HUES64 (cell line): Measurements from ENCODE around the gene USE1. TPM values are rescaled to one million over a fixed set of nuclear protein-coding genes. Genes with fewer than 3 reads are reported as not detected.

Experiments
- H3K27ac ChIP-seq: 2 replicates; pipeline ENCODE4 v1.7.0; 2013; ENCODE audit warnings: low read depth, low read length, inconsistent platforms
- H3K27me3 ChIP-seq: 2 replicates; pipeline ENCODE4 v1.6.1; 2013; ENCODE audit warnings: mild to moderate bottlenecking, low read length; ENCODE audit not compliant: insufficient read depth
- H3K36me3 ChIP-seq: 2 replicates; pipeline ENCODE4 v1.6.1; 2013; ENCODE audit warnings: mild to moderate bottlenecking, low read length; ENCODE audit not compliant: insufficient read depth
- H3K4me1 ChIP-seq: 2 replicates; pipeline ENCODE4 v1.6.1; 2013; ENCODE audit warnings: mild to moderate bottlenecking, low read length, moderate library complexity; ENCODE audit not compliant: insufficient read depth
- H3K4me3 ChIP-seq: 2 replicates; pipeline ENCODE4 v1.5.1; 2013; ENCODE audit warnings: mild to moderate bottlenecking, low read length, moderate library complexity
- H3K9ac ChIP-seq: 2 replicates; pipeline ENCODE4 v1.6.1; 2013; ENCODE audit warnings: mild to moderate bottlenecking, low read depth, low read length
- H3K9me3 ChIP-seq: 2 replicates; pipeline ENCODE4 v1.6.1; 2013; ENCODE audit warnings: low read depth, low read length; ENCODE audit not compliant: insufficient read depth
- WGBS: fragments of 150-250, 120-280 bp; methylation state at CpG from one replicate; pipeline ENCODE4 v1.1.7; 2013; ENCODE audit warnings: missing lambda C conversion rate; 5-methylcytosine and 5-hydroxymethylcytosine counted together
- polyA plus RNA-seq, 2 experiments: library from polyadenylated mRNA; stranded (reverse); fragments of 50-300 nt; gene quantifications; one replicate each; pipeline ENCODE4 v1.2.3, GENCODE V29; 2013

The USE1 gene
- polyA plus RNA-seq (2013, experiment 1 of 2): 10.1 TPM
- polyA plus RNA-seq (2013, experiment 2 of 2): 9.7 TPM

GRCh38 chr19:17215127-17215971 is at the start of gene USE1:
Gene USE1, plus strand, starts transcription at chr19:17215357. Its CDS starts 49 bp downstream, at chr19:17215406.
- H3K4me3 ChIP-seq: peak within 1 kb of the TSS; percentile 86
- no peaks in the 10 kb centered on the region for H3K9me3 ChIP-seq
- H3K36me3 ChIP-seq: peaks cover 30% of the 10 kb centered on the region
- peak within 1 kb of the TSS; percentile 97 for H3K27ac ChIP-seq
- H3K9ac ChIP-seq: peak within 1 kb of the TSS; percentile 97
- H3K4me1 ChIP-seq: no peaks in the 10 kb centered on the region; the same call in 1 of the 2 replicates
- H3K27me3 ChIP-seq: no peaks in the 10 kb centered on the region
- 3% methylated on average over 56 of the region's 56 CpGs for WGBS

- Histone ChIP-seq H3K4me3 (no peak overlapping the region), H3K9ac (no peak overlapping the region), H3K36me3 (peaks cover 85% of the 10 kb centered on the region), H3K9me3 (peaks cover 6% of the 10 kb centered on the region), H3K27me3 (no peaks in the 10 kb centered on the region), H3K27ac (no peak overlapping the region), H3K4me1 (no peaks in the 10 kb centered on the region)
- WGBS: 93% methylated on average over 5 of the region's 5 CpGs
Measured at GRCh38 chr19:17165715-17166114, 49.4 kb upstream of the USE1 start.

GRCh38 chr19:17170538-17171297 is 44.4 kb upstream of the USE1 start:
- Histone ChIP-seq H3K4me3 (no peak overlapping the region), H3K36me3 (peaks cover 83% of the 10 kb centered on the region), H3K9ac (no peak overlapping the region), H3K27ac (no peak overlapping the region), H3K9me3 (no peaks in the 10 kb centered on the region), H3K4me1 (no peaks in the 10 kb centered on the region), H3K27me3 (no peaks in the 10 kb centered on the region)
- WGBS: 96% methylated on average over 13 of the region's 13 CpGs

- H3K9me3 ChIP-seq: no peaks in the 10 kb centered on the region
- H3K27ac ChIP-seq: no peak overlapping the region
- H3K27me3 ChIP-seq: no peaks in the 10 kb centered on the region
- H3K4me1 ChIP-seq: no peaks in the 10 kb centered on the region
- 95% methylated on average over 8 of the region's 8 CpGs for WGBS
- H3K36me3 ChIP-seq: peaks cover 77% of the 10 kb centered on the region
- no peak overlapping the region for H3K4me3 ChIP-seq
- H3K9ac ChIP-seq: no peak overlapping the region
Measured at GRCh38 chr19:17171874-17172273, 43.3 kb upstream of the USE1 start.

DNA sequence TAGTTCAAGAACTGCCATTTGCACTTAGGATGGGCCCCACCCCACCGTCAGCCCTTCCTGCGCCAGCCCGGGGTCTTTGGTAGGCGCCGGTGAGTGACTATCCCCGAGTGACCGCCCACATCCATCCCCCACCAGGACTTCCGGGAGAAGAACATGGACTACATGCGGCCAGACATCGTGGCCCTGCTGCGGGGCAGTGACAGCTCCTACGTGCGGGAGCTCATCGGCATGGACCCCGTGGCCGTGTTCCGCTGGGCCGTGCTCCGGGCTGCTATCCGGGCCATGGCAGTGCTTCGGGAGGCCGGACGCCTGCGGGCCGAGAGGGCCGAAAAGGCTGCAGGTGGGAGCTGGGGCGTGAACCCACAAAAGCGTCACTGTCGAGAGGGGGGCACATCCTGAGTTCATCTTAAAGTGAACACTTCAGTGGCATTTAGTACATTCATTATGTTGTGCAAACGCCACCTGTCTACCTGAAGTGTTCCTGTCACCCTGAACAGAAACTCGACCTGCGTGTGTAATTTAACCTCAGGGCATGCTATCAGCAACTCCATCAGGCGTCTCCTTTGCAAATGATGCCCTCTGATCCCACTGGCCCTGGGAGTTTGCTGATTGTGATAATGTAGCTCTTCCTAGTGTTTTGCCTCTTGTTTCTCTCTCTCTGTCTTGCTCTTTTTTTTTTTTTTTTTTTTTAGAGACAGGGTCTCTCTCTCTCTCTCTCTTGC is 42.4 kb upstream of the USE1 start:
- Histone ChIP-seq H3K27ac (no peak overlapping the region), H3K4me3 (no peak overlapping the region), H3K9ac (no peak overlapping the region), H3K27me3 (no peaks in the 10 kb centered on the region), H3K9me3 (no peaks in the 10 kb centered on the region), H3K36me3 (peaks cover 72% of the 10 kb centered on the region), H3K4me1 (no peaks in the 10 kb centered on the region)
- WGBS: 89% methylated on average over 33 of the region's 33 CpGs

- Histone ChIP-seq H3K4me1 (0 out of 2 replicates have a peak, but pooled peaks cover 3% of the 10 kb centered on the region), H3K27ac (no peak overlapping the region), H3K4me3 (no peak overlapping the region), H3K27me3 (no peaks in the 10 kb centered on the region), H3K9me3 (no peaks in the 10 kb centered on the region), H3K9ac (no peak overlapping the region), H3K36me3 (peaks cover 35% of the 10 kb centered on the region)
- 94% methylated on average over 10 of the region's 10 CpGs for WGBS
Measured at GRCh38 chr19:17178291-17178690, 36.9 kb upstream of the USE1 start.

DNA sequence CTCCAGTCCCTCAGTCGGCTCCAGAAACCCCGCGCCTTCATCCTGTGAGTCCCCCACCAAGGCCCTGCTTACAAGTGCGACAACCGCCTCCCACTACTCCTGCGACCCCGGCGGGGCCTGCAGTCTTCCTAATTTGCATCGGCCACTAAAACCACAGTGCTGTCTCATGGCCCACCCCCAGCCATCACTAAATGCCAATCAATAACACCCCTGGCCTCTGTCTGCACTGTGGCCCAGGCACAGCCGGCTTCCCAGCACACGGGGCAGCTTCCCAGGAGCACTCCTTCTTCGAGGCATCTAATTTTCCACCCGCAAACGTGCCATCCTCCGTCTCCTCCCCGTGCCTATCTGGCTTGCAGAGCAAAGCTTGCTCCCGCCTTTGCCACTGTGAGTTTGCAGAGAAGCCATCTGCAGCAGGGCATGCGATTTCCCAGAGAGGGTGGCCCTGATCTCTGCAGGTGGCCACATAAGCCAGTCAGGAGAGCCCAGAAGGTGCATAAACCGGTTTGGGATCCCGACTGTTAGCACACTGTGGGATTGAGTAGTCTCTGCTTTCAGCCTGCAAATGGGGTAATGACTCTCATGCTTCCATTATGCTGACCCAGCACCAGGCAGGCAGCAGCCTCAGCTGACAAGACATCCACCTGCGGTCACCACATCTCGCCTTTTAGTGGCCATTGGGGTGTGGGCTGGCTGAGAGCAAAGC is 34.0 kb upstream of the USE1 start:
- 57% methylated on average over 22 of the region's 22 CpGs for WGBS
- peak overlapping the region; percentile 14; the same call in 1 of the 2 replicates for H3K27ac ChIP-seq
- no peak overlapping the region for H3K9ac ChIP-seq
- no peaks in the 10 kb centered on the region for H3K27me3 ChIP-seq
- 0 out of 2 replicates have a peak, but pooled peaks cover 3% of the 10 kb centered on the region for H3K4me1 ChIP-seq
- H3K4me3 ChIP-seq: no peak overlapping the region
- peaks cover 30% of the 10 kb centered on the region for H3K36me3 ChIP-seq
- H3K9me3 ChIP-seq: no peaks in the 10 kb centered on the region

DNA sequence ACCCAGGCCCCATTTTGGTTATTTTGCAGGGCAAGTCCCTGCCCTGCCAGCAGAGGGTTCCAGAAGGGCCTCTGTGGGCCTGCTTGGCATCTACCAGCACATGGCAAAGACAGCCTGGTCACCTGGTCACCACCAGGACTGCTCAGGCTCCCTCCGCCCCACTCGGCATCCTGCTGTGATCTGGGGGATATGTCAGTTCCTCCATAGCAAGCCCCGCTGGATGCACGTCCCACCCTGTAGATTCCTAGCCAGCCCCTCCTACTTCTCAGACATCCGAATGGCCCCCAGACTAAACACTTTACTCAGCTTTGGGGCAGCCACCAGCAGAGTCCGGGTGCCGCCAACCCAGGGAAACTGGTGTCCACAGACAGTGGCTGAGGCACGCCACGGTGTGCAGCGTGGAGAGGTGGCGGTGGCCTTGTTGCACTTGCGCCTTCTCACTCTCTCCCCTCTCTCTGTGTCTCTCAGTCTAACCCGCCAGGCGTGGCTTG is 31.8 kb upstream of the USE1 start:
- 95% methylated on average over 14 of the region's 14 CpGs for WGBS
- H3K9me3 ChIP-seq: no peaks in the 10 kb centered on the region
- no peak overlapping the region for H3K9ac ChIP-seq
- H3K4me3 ChIP-seq: no peak overlapping the region
- peaks cover 34% of the 10 kb centered on the region for H3K36me3 ChIP-seq
- 0 out of 2 replicates have a peak, but pooled peaks cover 3% of the 10 kb centered on the region for H3K4me1 ChIP-seq
- no peaks in the 10 kb centered on the region for H3K27me3 ChIP-seq
- H3K27ac ChIP-seq: no peak overlapping the region

DNA sequence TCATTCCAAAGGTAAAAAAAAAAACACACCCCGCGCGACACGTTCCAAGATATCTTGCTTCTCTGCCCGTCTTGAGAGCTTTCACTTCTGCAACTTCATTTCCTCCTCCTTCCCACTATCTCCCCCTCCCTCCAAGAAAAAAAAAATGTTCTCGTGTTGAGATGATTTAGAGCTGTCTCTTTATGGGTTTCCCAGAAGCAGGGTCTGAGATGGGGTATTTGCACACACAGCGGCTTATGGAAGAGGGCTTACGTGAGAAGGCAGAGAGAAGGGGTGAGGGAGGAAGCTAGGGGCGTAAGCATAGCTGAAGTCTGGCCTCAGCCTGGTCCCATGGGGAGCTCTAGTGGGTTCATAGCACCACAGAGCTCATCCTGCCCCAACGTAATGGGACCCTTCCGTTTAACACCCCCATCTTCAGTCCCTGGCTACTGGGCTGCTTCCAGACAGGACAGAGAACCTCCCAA is 31.3 kb upstream of the USE1 start:
- WGBS: 92% methylated on average over 11 of the region's 11 CpGs
- Histone ChIP-seq H3K4me3 (no peak overlapping the region), H3K36me3 (peaks cover 35% of the 10 kb centered on the region), H3K27me3 (no peaks in the 10 kb centered on the region), H3K27ac (no peak overlapping the region), H3K9ac (no peak overlapping the region; the same call in 1 of the 2 replicates), H3K4me1 (0 out of 2 replicates have a peak, but pooled peaks cover 3% of the 10 kb centered on the region), H3K9me3 (no peaks in the 10 kb centered on the region)

GRCh38 chr19:17184371-17184841 is 30.8 kb upstream of the USE1 start:
- WGBS: 95% methylated on average over 12 of the region's 12 CpGs
- H3K9ac ChIP-seq: no peak overlapping the region
- no peaks in the 10 kb centered on the region for H3K27me3 ChIP-seq
- H3K4me3 ChIP-seq: no peak overlapping the region
- no peak overlapping the region for H3K27ac ChIP-seq
- 0 out of 2 replicates have a peak, but pooled peaks cover 3% of the 10 kb centered on the region for H3K4me1 ChIP-seq
- H3K9me3 ChIP-seq: no peaks in the 10 kb centered on the region
- H3K36me3 ChIP-seq: peaks cover 41% of the 10 kb centered on the region
